BLaER1 treated with 17β-estradiol and CSF1 and Interleukin-3, amounts not matched to agents 10 nM and 100 nM (cell line): ENCODE data around the gene KLC1.
A peak's percentile ranks its signal among the peaks of the same experiment; 100 is the strongest.
"Not testable (repeated sequence)": the region's sequence is repeated elsewhere in the genome, so short reads cannot be mapped to it uniquely, and the experiment has no call there.

ENCODE experiments used
- H3K27ac ChIP-seq, 11 experiments: shearing (Covaris generic); formaldehyde crosslinking; 2 replicates each; pipeline ENCODE4 v1.8.1; 2022
- H3K27me3 ChIP-seq, 11 experiments: shearing (Covaris generic); formaldehyde crosslinking; 2 replicates each; pipeline ENCODE4 v1.8.1; 2022
- H3K36me3 ChIP-seq, 11 experiments: shearing (Covaris generic); formaldehyde crosslinking; 2 replicates each; pipeline ENCODE4 v1.8.1; 2022
- H3K4me1 ChIP-seq, 10 experiments: shearing (Covaris generic); formaldehyde crosslinking; 2 replicates each; pipeline ENCODE4 v1.8.1; 2022
- H3K4me2 ChIP-seq, 11 experiments: shearing (Covaris generic); formaldehyde crosslinking; 2 replicates each; pipeline ENCODE4 v1.8.1; 2022
- H3K4me3 ChIP-seq, 10 experiments: shearing (Covaris generic); formaldehyde crosslinking; 2 replicates each; pipeline ENCODE4 v1.8.1; 2022
- H3K9ac ChIP-seq, 11 experiments: shearing (Covaris generic); formaldehyde crosslinking; 2 replicates each; pipeline ENCODE4 v1.8.1; 2022
- H3K9me3 ChIP-seq, 11 experiments: shearing (Covaris generic); formaldehyde crosslinking; replicated peaks in 1 of 11; 2 replicates each; pipeline ENCODE4 v1.8.1; 2022
- H4K20me1 ChIP-seq, 11 experiments: shearing (Covaris generic); formaldehyde crosslinking; 2 replicates each; pipeline ENCODE4 v1.8.1; 2022
- Cebpa-rat ChIP-seq, 11 experiments: shearing (Covaris generic); IDR thresholded peaks; 2 replicates each; pipeline ENCODE4 v1.8.1; 2022

The KLC1 gene

GRCh38 chr14:103649001-103649400 lies 20.0 kb downstream of the KLC1 start:
- TF ChIP-seq Cebpa-rat (IDR thresholded peaks at IDR 0.05) = no peak
- H4K20me1 ChIP-seq = peaks cover 96 to 100% (median 100%) of the 10 kb centered on the region in 11 experiments

GRCh38 chr14:103650213-103650612 lies 21.2 kb downstream of the KLC1 start:
- peaks cover 86 to 100% (median 100%) of the 10 kb centered on the region in 11 experiments for H4K20me1 ChIP-seq
- peaks cover 35 to 86% (median 55%) of the 10 kb centered on the region in 11 experiments for H3K36me3 ChIP-seq
- no peak overlapping the region for H3K9ac ChIP-seq
- H3K4me2 ChIP-seq = no peak overlapping the region
- H3K27ac ChIP-seq = no peak overlapping the region
- no peak for TF ChIP-seq Cebpa-rat (IDR thresholded peaks at IDR 0.05)
- H3K27me3 ChIP-seq = no peaks in the 10 kb centered on the region
- no peak overlapping the region for H3K4me3 ChIP-seq
- no peaks in the 10 kb centered on the region for H3K9me3 ChIP-seq
- H3K4me1 ChIP-seq = peaks cover 0 to 9% (median 2%) of the 10 kb centered on the region in 10 experiments; a peak in 8 of 20 replicates

More at GRCh38 chr14:103649001-103649400, 20.0 kb downstream of the KLC1 start:
- H3K27me3 ChIP-seq = no peaks in the 10 kb centered on the region
- peaks cover 26 to 84% (median 48%) of the 10 kb centered on the region in 11 experiments for H3K36me3 ChIP-seq
- no peak overlapping the region for H3K27ac ChIP-seq
- no peak overlapping the region for H3K9ac ChIP-seq
- no peak overlapping the region for H3K4me3 ChIP-seq
- H3K9me3 ChIP-seq = no peaks in the 10 kb centered on the region
- peaks cover 0 to 16% (median 7%) of the 10 kb centered on the region in 10 experiments; a peak in 10 of 20 replicates for H3K4me1 ChIP-seq
- H3K4me2 ChIP-seq = no peak overlapping the region

- Histone ChIP-seq H3K27ac (no peak overlapping the region), H3K9ac (peak overlapping the region in 1 of 11 experiments; percentile 6; a peak in 1 of 22 replicates), H3K36me3 (peaks cover 48 to 89% (median 66%) of the 10 kb centered on the region in 11 experiments), H4K20me1 (peaks cover 86 to 100% (median 100%) of the 10 kb centered on the region in 11 experiments), H3K4me2 (no peak overlapping the region), H3K27me3 (no peaks in the 10 kb centered on the region), H3K4me3 (no peak overlapping the region), H3K4me1 (peaks cover 0 to 23% (median 4%) of the 10 kb centered on the region in 10 experiments; a peak in 9 of 20 replicates), H3K9me3 (no peaks in the 10 kb centered on the region)
- TF ChIP-seq Cebpa-rat (IDR thresholded peaks at IDR 0.05) = no peak
Observed at GRCh38 chr14:103651585-103651984, 22.6 kb downstream of the KLC1 start.

GRCh38 chr14:103652806-103653205 lies 23.8 kb downstream of the KLC1 start:
- no peak overlapping the region for H3K27ac ChIP-seq
- no peaks in the 10 kb centered on the region for H3K9me3 ChIP-seq
- peaks cover 0 to 35% (median 4%) of the 10 kb centered on the region in 10 experiments; a peak in 9 of 20 replicates for H3K4me1 ChIP-seq
- peaks cover 61 to 91% (median 77%) of the 10 kb centered on the region in 11 experiments for H3K36me3 ChIP-seq
- TF ChIP-seq Cebpa-rat (IDR thresholded peaks at IDR 0.05) = no peak
- peak overlapping the region in 3 of 11 experiments; percentile 1 to 20 (median 7); a peak in 1 of 22 replicates for H3K9ac ChIP-seq
- H3K4me3 ChIP-seq = no peak overlapping the region
- no peak overlapping the region for H3K4me2 ChIP-seq
- H3K27me3 ChIP-seq = no peaks in the 10 kb centered on the region
- peaks cover 86 to 100% (median 100%) of the 10 kb centered on the region in 11 experiments for H4K20me1 ChIP-seq

- H3K4me3 ChIP-seq, H3K9me3 ChIP-seq, H3K27ac ChIP-seq, H3K4me2 ChIP-seq, H3K27me3 ChIP-seq: not testable (repeated sequence)
- peak overlapping the region in 3 of 11 experiments; percentile 1 to 12 (median 4); a peak in 1 of 22 replicates for H3K9ac ChIP-seq
- H3K4me1 ChIP-seq = peaks cover 0 to 37% (median 4%) of the 10 kb centered on the region in 10 experiments; a peak in 9 of 20 replicates
- peaks cover 87 to 100% (median 100%) of the 10 kb centered on the region in 11 experiments for H4K20me1 ChIP-seq
- H3K36me3 ChIP-seq = peaks cover 63 to 92% (median 79%) of the 10 kb centered on the region in 11 experiments
Observed at GRCh38 chr14:103653336-103653735, 24.3 kb downstream of the KLC1 start.

GRCh38 chr14:103653805-103654204 lies 24.8 kb downstream of the KLC1 start:
- no peak overlapping the region for H3K27ac ChIP-seq
- no peak overlapping the region for H3K4me3 ChIP-seq
- no peak for TF ChIP-seq Cebpa-rat (IDR thresholded peaks at IDR 0.05)
- peaks cover 63 to 92% (median 79%) of the 10 kb centered on the region in 11 experiments for H3K36me3 ChIP-seq
- peaks cover 0 to 37% (median 4%) of the 10 kb centered on the region in 10 experiments; a peak in 9 of 20 replicates for H3K4me1 ChIP-seq
- no peaks in the 10 kb centered on the region for H3K27me3 ChIP-seq
- peaks cover 82 to 100% (median 100%) of the 10 kb centered on the region in 11 experiments for H4K20me1 ChIP-seq
- peak overlapping the region in 1 of 11 experiments; percentile 18; a peak in 1 of 22 replicates for H3K9ac ChIP-seq
- no peaks in the 10 kb centered on the region for H3K9me3 ChIP-seq
- H3K4me2 ChIP-seq = no peak overlapping the region

GRCh38 chr14:103654619-103655018 lies 25.6 kb downstream of the KLC1 start:
- H4K20me1 ChIP-seq = peaks cover 74 to 100% (median 98%) of the 10 kb centered on the region in 11 experiments
- no peak for TF ChIP-seq Cebpa-rat (IDR thresholded peaks at IDR 0.05)
- H3K9me3 ChIP-seq = no peaks in the 10 kb centered on the region
- H3K27me3 ChIP-seq = no peaks in the 10 kb centered on the region
- 0 out of 22 replicates have a peak overlapping the region, but pooled peaks of 1 of the 11 experiments have one; percentile 5 for H3K9ac ChIP-seq
- no peak overlapping the region for H3K27ac ChIP-seq
- H3K4me3 ChIP-seq = no peak overlapping the region
- H3K4me1 ChIP-seq = peaks cover 0 to 37% (median 4%) of the 10 kb centered on the region in 10 experiments; a peak in 9 of 20 replicates
- no peak overlapping the region for H3K4me2 ChIP-seq
- H3K36me3 ChIP-seq = peaks cover 69 to 94% (median 83%) of the 10 kb centered on the region in 11 experiments

- Histone ChIP-seq H4K20me1 (peaks cover 71 to 100% (median 98%) of the 10 kb centered on the region in 11 experiments), H3K4me2 (peak overlapping the region in 4 of 11 experiments; percentile 3 to 71 (median 28); a peak in 6 of 22 replicates), H3K4me3 (no peak overlapping the region), H3K27ac (peak overlapping the region in 3 of 11 experiments; percentile 17 to 31 (median 18); a peak in 2 of 22 replicates), H3K36me3 (peaks cover 85 to 100% (median 95%) of the 10 kb centered on the region in 11 experiments), H3K4me1 (peaks cover 0 to 37% (median 4%) of the 10 kb centered on the region in 10 experiments; a peak in 9 of 20 replicates), H3K27me3 (no peaks in the 10 kb centered on the region), H3K9ac (peak overlapping the region in 3 of 11 experiments; percentile 5 to 65 (median 32); a peak in 3 of 22 replicates), H3K9me3 (no peaks in the 10 kb centered on the region)
- no peak for TF ChIP-seq Cebpa-rat (IDR thresholded peaks at IDR 0.05)
Observed at GRCh38 chr14:103656031-103656755, 27.2 kb downstream of the KLC1 start.

GRCh38 chr14:103656756-103657133 lies 27.7 kb downstream of the KLC1 start:
- peaks cover 0 to 35% (median 2%) of the 10 kb centered on the region in 10 experiments; a peak in 9 of 20 replicates for H3K4me1 ChIP-seq
- H3K4me3 ChIP-seq = no peak overlapping the region
- H4K20me1 ChIP-seq = peaks cover 70 to 100% (median 98%) of the 10 kb centered on the region in 11 experiments
- H3K4me2 ChIP-seq = peak overlapping the region in 2 of 11 experiments; percentile 30 to 71; a peak in 4 of 22 replicates
- H3K27me3 ChIP-seq = no peaks in the 10 kb centered on the region
- 0 out of 22 replicates have a peak overlapping the region, but pooled peaks of 1 of the 11 experiments have one; percentile 5 for H3K9ac ChIP-seq
- no peak overlapping the region for H3K27ac ChIP-seq
- no peaks in the 10 kb centered on the region for H3K9me3 ChIP-seq
- H3K36me3 ChIP-seq = peaks cover 90 to 100% (median 97%) of the 10 kb centered on the region in 11 experiments
- TF ChIP-seq Cebpa-rat (IDR thresholded peaks at IDR 0.05) = no peak
